ENCODE measurements around the gene ITGB7.

GRCh38 chr12:53235742-53236442 is 28.8 kb upstream of the ITGB7 start:
- TF ChIP-seq CTCF (IDR thresholded peaks at IDR 0.05) (no peak), POLR2A (IDR thresholded peaks at IDR 0.05) (no peak)
